PC-3 (cell line): Measurements from ENCODE around the gene CORO2B. TPM values are rescaled to one million over a fixed set of nuclear protein-coding genes. Genes with fewer than 3 reads are reported as not detected.

ENCODE experiments used
- ATAC-seq: fragments of 200-7000 bp; cut with Tn5 transposase; 2 replicates; pipeline ENCODE4 v1.9.1; 2020; ENCODE audit warnings: mild to moderate bottlenecking, moderate library complexity
- BruUV-seq: library from RNA; stranded (reverse); fragments of 400-500 nt; replicated peaks from 2 replicates; lab custom pipeline; 2021; lab: Mats Ljungman, UMichigan
- CTCF ChIA-PET: fragments of 300-600 bp; sonication (Branson Sonifier 250); formaldehyde crosslinking; loops from one replicate; lab custom pipeline; 2022; ENCODE audit warnings: antibody characterized with exemption; lab: Charles Lee
- POLR2A ChIA-PET: fragments of 300-600 bp; sonication (Branson Sonifier 250); formaldehyde crosslinking; loops from one replicate; lab custom pipeline; 2022; ENCODE audit warnings: antibody characterized with exemption; ENCODE audit not compliant: unreplicated experiment; lab: Charles Lee
- DNase-seq: peaks from one replicate; pipeline ENCODE4 v3.0.0-alpha.2; 2015
- H2AFZ ChIP-seq: fragments of 300-600 bp; sonication (generic); 2 replicates; pipeline ENCODE4 v1.6.0; 2016; ENCODE audit warnings: antibody characterized with exemption, low read length
- H3F3A ChIP-seq: fragments of 300-600 bp; sonication (generic); one replicate; pipeline ENCODE4 v1.6.0; 2017; ENCODE audit warnings: antibody characterized with exemption, low read length, control low read depth, mild to moderate bottlenecking; ENCODE audit not compliant: unreplicated experiment
- H3K27ac ChIP-seq: fragments of 300-600 bp; sonication (generic); 2 replicates; pipeline ENCODE4 v1.5.1; 2016; ENCODE audit warnings: mild to moderate bottlenecking, low read length
- H3K27me3 ChIP-seq: fragments of 300-600 bp; sonication (generic); 2 replicates; pipeline ENCODE4 v1.6.1; 2016; ENCODE audit warnings: low read length, mixed read lengths
- H3K36me3 ChIP-seq: fragments of 300-600 bp; sonication (generic); 2 replicates; pipeline ENCODE4 v1.6.1; 2016; ENCODE audit warnings: low read depth, mixed run types, low read length, mixed read lengths
- H3K4me1 ChIP-seq: fragments of 300-600 bp; sonication (generic); 2 replicates; pipeline ENCODE4 v1.5.1; 2016; ENCODE audit warnings: low read length; ENCODE audit not compliant: insufficient read depth
- H3K4me2 ChIP-seq: fragments of 300-600 bp; sonication (generic); 2 replicates; pipeline ENCODE4 v1.6.0; 2016; ENCODE audit warnings: low read length
- H3K4me3 ChIP-seq: fragments of 300-600 bp; sonication (generic); 2 replicates; pipeline ENCODE4 v1.5.1; 2016; ENCODE audit warnings: mild to moderate bottlenecking, low read length, mixed read lengths
- H3K79me2 ChIP-seq: fragments of 300-600 bp; sonication (generic); 2 replicates; pipeline ENCODE4 v1.6.1; 2017; ENCODE audit warnings: low read length, mixed read lengths
- H3K9ac ChIP-seq: fragments of 300-600 bp; sonication (generic); 2 replicates; pipeline ENCODE4 v1.6.0; 2016; ENCODE audit warnings: mild to moderate bottlenecking, low read length
- H3K9me2 ChIP-seq: fragments of 300-600 bp; sonication (generic); replicated peaks from 2 replicates; pipeline ENCODE4 v1.6.1; 2016; ENCODE audit warnings: mixed run types, low read length, mixed read lengths
- H3K9me3 ChIP-seq: fragments of 300-600 bp; sonication (generic); 2 replicates; pipeline ENCODE4 v1.6.1; 2016; ENCODE audit warnings: low read length, mixed read lengths
- H4K20me1 ChIP-seq: fragments of 300-600 bp; sonication (generic); 2 replicates; pipeline ENCODE4 v1.6.1; 2016; ENCODE audit warnings: low read length, mixed read lengths
- CTCF ChIP-seq: fragments of 300-600 bp; sonication (generic); conservative IDR thresholded peaks from 2 replicates; pipeline ENCODE4 v1.5.1; 2017; ENCODE audit warnings: antibody characterized with exemption, low read depth, mild to moderate bottlenecking, low read length
- EZH2 ChIP-seq: fragments of 300-600 bp; sonication (generic); IDR thresholded peaks from one replicate; pipeline ENCODE4 v1.6.1; 2017; ENCODE audit warnings: antibody characterized with exemption, mild to moderate bottlenecking, low read length; ENCODE audit not compliant: unreplicated experiment
- EZH2phosphoT487 ChIP-seq: fragments of 300-600 bp; sonication (generic); IDR thresholded peaks from 2 replicates; pipeline ENCODE4 v1.6.1; 2018; ENCODE audit warnings: mild to moderate bottlenecking, antibody characterized with exemption, low read length, borderline replicate concordance
- intact Hi-C: fragments of 100-400 bp; cut with micrococcal nuclease; formaldehyde crosslinking; loops from 2 replicates; pipeline ENCODE4 v1.9.0; 2023
- total RNA-seq: library from RNA; depleted of rRNA; stranded (reverse); fragments of >200 nt; gene quantifications from 2 replicates; pipeline ENCODE4 v1.2.3, GENCODE V29; 2014

CORO2B gene
- total RNA-seq, 1 experiment from 2014 or later: 0.66 TPM

- H3K79me2 ChIP-seq: no peaks in the 10 kb centered on the region
- no peaks in the 10 kb centered on the region for H3K9me3 ChIP-seq
- H3K36me3 ChIP-seq: no peaks in the 10 kb centered on the region
- no peak overlapping the region for H3K27ac ChIP-seq
- H4K20me1 ChIP-seq: no peaks in the 10 kb centered on the region
- intact Hi-C loops: no loop called here
- no peaks in the 10 kb centered on the region for H3K9me2 ChIP-seq
- H3K4me2 ChIP-seq: no peak overlapping the region
- H3F3A ChIP-seq: no peaks in the 10 kb centered on the region
- no peak for ATAC-seq
- H2AFZ ChIP-seq: no peak overlapping the region
- no peak for DNase-seq
- no TSS peak for BruUV-seq
- no peak overlapping the region for H3K4me3 ChIP-seq
- TF ChIP-seq EZH2phosphoT487: no peak
- no peak for TF ChIP-seq CTCF
- TF ChIP-seq EZH2: no peak
- no peak overlapping the region for H3K9ac ChIP-seq
- H3K27me3 ChIP-seq: no peaks in the 10 kb centered on the region
- ChIA-PET CTCF (no interaction called here), POLR2A (no interaction called here)
- no peaks in the 10 kb centered on the region for H3K4me1 ChIP-seq
These were observed 134.1 kb downstream of the CORO2B start for GRCh38 chr15:68712886-68713285.

- Histone ChIP-seq H3K27ac (no peak overlapping the region), H2AFZ (no peak overlapping the region), H3K9me3 (no peaks in the 10 kb centered on the region), H3K4me2 (no peak overlapping the region), H3K27me3 (no peaks in the 10 kb centered on the region), H4K20me1 (no peaks in the 10 kb centered on the region), H3F3A (no peaks in the 10 kb centered on the region), H3K9me2 (no peaks in the 10 kb centered on the region), H3K9ac (no peak overlapping the region), H3K4me3 (no peak overlapping the region), H3K4me1 (no peaks in the 10 kb centered on the region), H3K79me2 (no peaks in the 10 kb centered on the region), H3K36me3 (no peaks in the 10 kb centered on the region)
- no peak for DNase-seq
- intact Hi-C loops: no loop called here
- TF ChIP-seq EZH2phosphoT487 (no peak), EZH2 (no peak), CTCF (no peak)
- ATAC-seq: no peak
- CTCF ChIA-PET: no interaction called here
- POLR2A ChIA-PET: no interaction called here
- BruUV-seq: no TSS peak
These were observed 135.1 kb downstream of the CORO2B start for GRCh38 chr15:68713874-68714273.

GRCh38 chr15:68715111-68715510 is 136.3 kb downstream of the CORO2B start:
- TF ChIP-seq EZH2phosphoT487: no peak
- TF ChIP-seq EZH2: no peak
- no peak for TF ChIP-seq CTCF
- ATAC-seq (no peak), DNase-seq (no peak)
- intact Hi-C loops: no loop called here
- no peak overlapping the region for H3K9ac ChIP-seq
- no peaks in the 10 kb centered on the region for H3K9me3 ChIP-seq
- H3K27me3 ChIP-seq: no peaks in the 10 kb centered on the region
- no peaks in the 10 kb centered on the region for H3F3A ChIP-seq
- no peaks in the 10 kb centered on the region for H3K4me1 ChIP-seq
- H3K4me2 ChIP-seq: no peak overlapping the region
- H3K9me2 ChIP-seq: no peaks in the 10 kb centered on the region
- no peaks in the 10 kb centered on the region for H3K79me2 ChIP-seq
- H4K20me1 ChIP-seq: no peaks in the 10 kb centered on the region
- no peaks in the 10 kb centered on the region for H3K36me3 ChIP-seq
- no peak overlapping the region for H2AFZ ChIP-seq
- POLR2A ChIA-PET: no interaction called here
- H3K27ac ChIP-seq: no peak overlapping the region
- no peak overlapping the region for H3K4me3 ChIP-seq
- no TSS peak for BruUV-seq
- CTCF ChIA-PET: no interaction called here
